HG03565 (cell line): ENCODE results near the gene ROR2.
"Not testable (repeated sequence)": the region's sequence is repeated elsewhere in the genome, so short reads cannot be mapped to it uniquely, and the experiment has no call there.

Experiments
- ATAC-seq: cut with Tn5 transposase; IDR thresholded peaks from one replicate; pipeline ENCODE4 v1.9.1; 2021; ENCODE audit warnings: mild to moderate bottlenecking, moderate library complexity; ENCODE audit not compliant: unreplicated experiment

The ROR2 gene

GRCh38 chr9:91949946-91950664 lies at the start of gene ROR2:
Gene ROR2 (minus strand): TSS chr9:91950228.
- ATAC-seq = no peak

- no peak for ATAC-seq
Observed at GRCh38 chr9:91995000-91995655, 45.1 kb upstream of the ROR2 start.

GRCh38 chr9:91994422-91994821 lies 44.4 kb upstream of the ROR2 start:
- ATAC-seq = no peak

GRCh38 chr9:91992461-91993041 lies 42.5 kb upstream of the ROR2 start:
- ATAC-seq = no peak

- no peak for ATAC-seq
Observed at GRCh38 chr9:91991721-91992341, 41.8 kb upstream of the ROR2 start.

- ATAC-seq = no peak
Observed at GRCh38 chr9:91986248-91986647, 36.2 kb upstream of the ROR2 start.

GRCh38 chr9:91985692-91986091 lies 35.7 kb upstream of the ROR2 start:
- no peak for ATAC-seq

GRCh38 chr9:91978740-91979414 lies 28.8 kb upstream of the ROR2 start:
- ATAC-seq = no peak

GRCh38 chr9:91975254-91975653 lies 25.2 kb upstream of the ROR2 start:
- not testable (repeated sequence) for ATAC-seq

GRCh38 chr9:91972711-91973110 lies 22.7 kb upstream of the ROR2 start:
- no peak for ATAC-seq

- no peak for ATAC-seq
Observed at GRCh38 chr9:91972076-91972626, 22.1 kb upstream of the ROR2 start.

GRCh38 chr9:91967259-91967658 lies 17.2 kb upstream of the ROR2 start:
- ATAC-seq = no peak

- ATAC-seq = no peak
Observed at GRCh38 chr9:91966503-91966902, 16.5 kb upstream of the ROR2 start.

GRCh38 chr9:91963711-91964240 lies 13.7 kb upstream of the ROR2 start:
- no peak for ATAC-seq

- ATAC-seq = no peak
Observed at GRCh38 chr9:91960367-91960766, 10.3 kb upstream of the ROR2 start.

GRCh38 chr9:91958174-91958573 lies 8.1 kb upstream of the ROR2 start:
- ATAC-seq = no peak

GRCh38 chr9:91954841-91955471 lies 4.9 kb upstream of the ROR2 start:
- no peak for ATAC-seq

GRCh38 chr9:91953718-91954117 lies 3.7 kb upstream of the ROR2 start:
- ATAC-seq = no peak

GRCh38 chr9:91951944-91952520 lies 2.0 kb upstream of the ROR2 start:
- no peak for ATAC-seq

- ATAC-seq = no peak
Observed at GRCh38 chr9:91949392-91949945, 559 bp downstream of the ROR2 start.
